ENCODE results near the gene HOXB4.

The HOXB4 gene

DNA sequence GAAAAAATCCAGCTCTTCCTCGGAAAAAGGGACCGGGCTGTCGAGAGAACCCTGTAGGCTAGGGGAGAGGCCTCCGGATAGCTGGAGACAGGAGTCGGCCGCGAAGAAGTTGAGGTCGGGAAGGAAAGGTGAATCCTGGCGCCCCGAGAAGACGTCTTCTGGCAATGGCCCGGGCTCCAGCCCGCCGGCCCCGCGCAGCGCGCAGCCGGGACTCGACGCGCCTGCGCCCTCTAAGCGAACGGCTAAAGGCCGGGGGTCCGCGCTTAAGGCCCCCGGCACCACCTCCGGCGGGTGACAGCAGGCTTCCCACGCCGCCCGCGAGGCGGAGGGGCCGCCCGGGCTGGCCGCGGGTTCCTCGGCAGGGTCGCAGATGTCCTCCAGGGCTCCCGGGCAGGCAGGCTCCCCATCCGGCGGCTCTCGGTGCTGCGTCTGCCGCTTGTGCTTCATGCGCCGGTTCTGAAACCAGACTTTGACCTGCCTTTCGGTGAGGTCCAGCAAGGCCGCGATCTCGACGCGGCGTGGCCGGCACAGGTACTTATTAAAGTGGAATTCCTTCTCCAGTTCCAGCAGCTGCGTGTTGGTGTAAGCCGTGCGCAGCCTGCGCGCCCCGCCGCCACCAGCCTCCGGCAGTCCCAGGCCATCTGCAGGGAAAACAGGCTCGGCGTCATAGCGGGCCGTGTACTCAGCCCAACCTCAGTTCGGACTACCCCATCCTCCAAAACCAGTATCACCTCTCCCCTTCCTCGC is 34.9 kb downstream of the HOXB4 start:
- TF ChIP-seq, protein P1, sequence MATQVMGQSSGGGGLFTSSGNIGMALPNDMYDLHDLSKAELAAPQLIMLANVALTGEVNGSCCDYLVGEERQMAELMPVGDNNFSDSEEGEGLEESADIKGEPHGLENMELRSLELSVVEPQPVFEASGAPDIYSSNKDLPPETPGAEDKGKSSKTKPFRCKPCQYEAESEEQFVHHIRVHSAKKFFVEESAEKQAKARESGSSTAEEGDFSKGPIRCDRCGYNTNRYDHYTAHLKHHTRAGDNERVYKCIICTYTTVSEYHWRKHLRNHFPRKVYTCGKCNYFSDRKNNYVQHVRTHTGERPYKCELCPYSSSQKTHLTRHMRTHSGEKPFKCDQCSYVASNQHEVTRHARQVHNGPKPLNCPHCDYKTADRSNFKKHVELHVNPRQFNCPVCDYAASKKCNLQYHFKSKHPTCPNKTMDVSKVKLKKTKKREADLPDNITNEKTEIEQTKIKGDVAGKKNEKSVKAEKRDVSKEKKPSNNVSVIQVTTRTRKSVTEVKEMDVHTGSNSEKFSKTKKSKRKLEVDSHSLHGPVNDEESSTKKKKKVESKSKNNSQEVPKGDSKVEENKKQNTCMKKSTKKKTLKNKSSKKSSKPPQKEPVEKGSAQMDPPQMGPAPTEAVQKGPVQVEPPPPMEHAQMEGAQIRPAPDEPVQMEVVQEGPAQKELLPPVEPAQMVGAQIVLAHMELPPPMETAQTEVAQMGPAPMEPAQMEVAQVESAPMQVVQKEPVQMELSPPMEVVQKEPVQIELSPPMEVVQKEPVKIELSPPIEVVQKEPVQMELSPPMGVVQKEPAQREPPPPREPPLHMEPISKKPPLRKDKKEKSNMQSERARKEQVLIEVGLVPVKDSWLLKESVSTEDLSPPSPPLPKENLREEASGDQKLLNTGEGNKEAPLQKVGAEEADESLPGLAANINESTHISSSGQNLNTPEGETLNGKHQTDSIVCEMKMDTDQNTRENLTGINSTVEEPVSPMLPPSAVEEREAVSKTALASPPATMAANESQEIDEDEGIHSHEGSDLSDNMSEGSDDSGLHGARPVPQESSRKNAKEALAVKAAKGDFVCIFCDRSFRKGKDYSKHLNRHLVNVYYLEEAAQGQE (IDR thresholded peaks at IDR 0.05; ENCODE audit: insufficient read depth in 1 of 2, low read depth in 2 of 2, low read length in 2 of 2) = no peak
- TF ChIP-seq FOXP2 (optimal IDR thresholded peaks at IDR 0.05; ENCODE audit: borderline replicate concordance, extremely low read depth, extremely low read length, insufficient read depth) (no peak), SIN3A (IDR thresholded peaks at IDR 0.05; ENCODE audit: borderline replicate concordance, insufficient read depth, low read length) (no peak), TAF1 (IDR thresholded peaks at IDR 0.05; ENCODE audit: borderline replicate concordance, insufficient read depth, low read length) (no peak), POLR2AphosphoS5 (IDR thresholded peaks at IDR 0.05; ENCODE audit: low read depth, low read length) (no peak)

DNA sequence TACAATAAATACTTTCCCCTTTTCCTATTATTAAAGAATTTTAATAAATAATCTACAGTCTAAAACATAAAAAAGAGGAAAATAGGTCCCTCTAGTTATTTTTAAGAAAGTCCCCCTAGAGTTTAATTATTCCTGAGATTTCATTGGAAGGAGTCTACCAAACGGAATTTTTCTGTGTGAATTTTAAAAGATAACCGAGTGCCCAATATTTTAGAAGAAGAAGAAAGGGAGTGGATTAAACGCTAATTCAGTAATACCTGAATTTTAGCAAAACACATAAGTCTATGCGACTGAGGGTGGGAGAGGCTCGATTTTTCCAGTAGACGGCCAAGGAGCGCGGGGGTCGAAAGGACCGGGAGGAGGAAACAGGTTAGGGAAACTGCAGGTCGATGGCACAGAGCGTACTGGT is 35.4 kb downstream of the HOXB4 start:
- TF ChIP-seq TAF1 (IDR thresholded peaks at IDR 0.05; ENCODE audit: borderline replicate concordance, insufficient read depth, low read length) (no peak), SIN3A (IDR thresholded peaks at IDR 0.05; ENCODE audit: borderline replicate concordance, insufficient read depth, low read length) (no peak)
- TF ChIP-seq, protein P1 (IDR thresholded peaks at IDR 0.05; ENCODE audit: insufficient read depth in 1 of 2, low read depth in 2 of 2, low read length in 2 of 2) = no peak

DNA sequence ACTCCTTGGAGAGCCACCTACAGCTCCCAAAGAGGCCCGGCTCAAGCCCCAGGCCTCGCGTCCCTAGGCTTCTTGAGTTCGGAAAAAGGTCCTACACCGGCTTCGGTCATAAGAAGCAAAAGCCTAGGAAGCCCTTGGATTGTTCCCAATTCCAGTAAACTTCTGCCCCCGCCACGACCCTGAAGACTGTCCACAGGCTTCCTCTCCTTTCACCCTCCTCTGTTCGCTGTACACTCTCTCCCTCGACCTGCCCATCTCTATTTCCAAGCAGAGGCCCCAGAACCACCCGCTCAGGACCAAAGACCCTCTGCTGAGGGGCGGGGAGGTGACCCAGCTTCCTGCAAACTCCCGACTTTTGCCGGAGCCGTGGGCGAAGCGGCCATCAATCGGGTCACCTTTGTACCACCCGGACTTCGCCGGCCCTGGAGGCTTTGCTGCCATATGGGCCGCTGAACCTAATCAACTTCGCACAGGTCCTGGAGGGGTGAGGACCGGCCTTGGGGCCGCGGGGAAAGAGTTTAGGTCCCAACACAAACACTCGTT is 36.0 kb downstream of the HOXB4 start:
- TF ChIP-seq TAF1 (IDR thresholded peaks at IDR 0.05; ENCODE audit: borderline replicate concordance, insufficient read depth, low read length) = no peak
- no peak for TF ChIP-seq SIN3A (IDR thresholded peaks at IDR 0.05; ENCODE audit: borderline replicate concordance, insufficient read depth, low read length)
- TF ChIP-seq FOXP2 (optimal IDR thresholded peaks at IDR 0.05; ENCODE audit: borderline replicate concordance, extremely low read depth, extremely low read length, insufficient read depth) = no peak
- TF ChIP-seq, protein P1 (IDR thresholded peaks at IDR 0.05; ENCODE audit: insufficient read depth in 1 of 2, low read depth in 2 of 2, low read length in 2 of 2) = no peak
- TF ChIP-seq POLR2AphosphoS5 (IDR thresholded peaks at IDR 0.05; ENCODE audit: low read depth, low read length) = no peak

DNA sequence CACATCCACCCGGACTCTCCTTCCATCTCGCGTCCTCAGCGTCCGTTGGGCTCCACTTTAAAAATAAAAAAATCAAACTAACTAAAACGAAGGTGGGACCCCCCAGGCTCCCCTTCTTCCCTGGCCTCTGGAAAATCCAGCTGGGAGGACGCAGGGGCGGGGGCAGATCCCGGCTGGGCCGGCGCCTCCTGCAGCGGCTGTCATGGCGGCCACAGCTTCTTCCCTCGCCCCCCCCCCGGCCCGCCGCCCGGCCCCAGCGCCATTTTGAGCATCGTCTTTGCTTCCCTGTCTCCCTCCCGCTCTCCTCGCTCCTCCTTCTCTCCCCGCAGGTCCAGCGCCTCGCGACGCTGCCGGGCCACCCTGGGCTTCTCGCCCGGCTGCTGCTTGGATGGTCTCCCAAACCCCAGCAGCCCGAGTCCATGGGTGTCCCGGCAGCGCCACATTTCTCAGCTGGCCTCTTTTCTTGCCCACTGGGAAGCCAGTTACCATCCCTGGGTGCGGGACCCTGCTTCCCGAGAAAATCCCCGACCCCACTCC is 36.5 kb downstream of the HOXB4 start:
- TF ChIP-seq, protein P1 (IDR thresholded peaks at IDR 0.05; ENCODE audit: insufficient read depth in 1 of 2, low read depth in 2 of 2, low read length in 2 of 2) = no peak
- no peak for TF ChIP-seq FOXP2 (optimal IDR thresholded peaks at IDR 0.05; ENCODE audit: borderline replicate concordance, extremely low read depth, extremely low read length, insufficient read depth)
- TF ChIP-seq POLR2AphosphoS5 (IDR thresholded peaks at IDR 0.05; ENCODE audit: low read depth, low read length) = no peak
- no peak for TF ChIP-seq TAF1 (IDR thresholded peaks at IDR 0.05; ENCODE audit: borderline replicate concordance, insufficient read depth, low read length)
- TF ChIP-seq SIN3A (IDR thresholded peaks at IDR 0.05; ENCODE audit: borderline replicate concordance, insufficient read depth, low read length) = no peak
